Measurements from ENCODE around the gene ZNF280B. TPM values are rescaled to one million over a fixed set of nuclear protein-coding genes. Genes with fewer than 3 reads are reported as not detected.

ZNF280B gene
- total and polyA plus RNA-seq, 2 experiments from 2014 or later = 5.5 to 6.7 TPM

DNA sequence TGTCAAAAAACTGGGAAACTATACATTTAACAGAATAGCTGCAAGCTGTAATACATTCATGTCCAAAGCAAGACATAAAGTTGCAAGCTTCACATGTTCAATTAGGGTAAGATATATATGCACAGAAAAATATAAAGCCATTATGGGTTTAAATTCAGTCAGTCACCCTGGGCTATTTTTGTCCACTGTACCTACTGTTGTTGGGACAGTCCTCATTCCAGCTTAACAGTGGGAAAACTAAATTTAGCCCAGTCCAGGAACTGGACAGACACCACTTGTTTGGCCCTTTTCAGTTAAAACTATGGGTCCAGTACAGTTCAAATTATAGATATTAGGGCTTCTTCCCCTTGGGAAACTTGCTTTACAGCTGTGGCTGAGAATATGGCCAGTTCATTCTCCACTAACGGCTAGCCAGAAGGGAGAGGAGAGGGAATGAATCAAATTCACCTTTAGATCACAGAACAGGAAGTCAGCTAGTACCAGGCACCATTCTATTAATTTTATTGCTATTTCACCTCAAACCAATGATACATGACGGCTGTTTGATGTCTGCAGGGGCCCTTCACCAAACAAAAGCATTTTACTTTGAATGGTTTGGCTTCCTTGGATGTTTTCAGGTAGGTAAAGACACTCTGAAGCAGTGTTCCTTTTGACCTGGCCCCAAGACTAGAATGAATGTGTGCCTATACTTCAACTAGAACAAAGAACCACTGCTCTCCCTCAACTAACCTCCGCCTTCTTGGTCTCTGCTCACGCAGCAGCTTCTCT is 22.2 kb downstream of the ZNF280B start:
- Histone ChIP-seq H3F3A (replicated peaks; ENCODE audit: low read depth) (no peaks in the 10 kb centered on the region), H3K9me2 (ENCODE audit: insufficient read depth) (no peaks in the 10 kb centered on the region), H3K27me3 (ENCODE audit: insufficient read depth) (peaks cover 69% of the 10 kb centered on the region), H3K4me1 (ENCODE audit: insufficient read depth) (peaks cover 4% of the 10 kb centered on the region; the same call in 1 of the 2 replicates), H4K20me1 (replicated peaks; ENCODE audit: insufficient read depth) (peaks cover 6% of the 10 kb centered on the region), H3K79me2 (replicated peaks; ENCODE audit: insufficient read depth) (no peaks in the 10 kb centered on the region), H3K4me3 (no peak overlapping the region), H3K36me3 (ENCODE audit: insufficient read depth) (peaks cover 4% of the 10 kb centered on the region; the same call in 1 of the 2 replicates), H2AFZ (no peak overlapping the region), H3K4me2 (no peak overlapping the region), H3K27ac (ENCODE audit: low read depth) (peak overlapping the region; percentile 36; the same call in 1 of the 2 replicates)
- ATAC-seq = no peak; the same call in 2 of the 3 replicates
- Mint-ChIP-seq H3K9me3 (no peaks in the 10 kb centered on the region; the same call in 2 of the 3 replicates), H3K36me3 (ENCODE audit: low read depth) (peaks cover 32% of the 10 kb centered on the region), H3K27ac (no peak overlapping the region), H3K27me3 (ENCODE audit: insufficient read depth, low read depth, poor library complexity) (peaks cover 22% of the 10 kb centered on the region), H3K4me3 (no peak overlapping the region), H3K4me1 (peaks cover 5% of the 10 kb centered on the region; the same call in 1 of the 3 replicates)
- TF ChIP-seq, protein P1, sequence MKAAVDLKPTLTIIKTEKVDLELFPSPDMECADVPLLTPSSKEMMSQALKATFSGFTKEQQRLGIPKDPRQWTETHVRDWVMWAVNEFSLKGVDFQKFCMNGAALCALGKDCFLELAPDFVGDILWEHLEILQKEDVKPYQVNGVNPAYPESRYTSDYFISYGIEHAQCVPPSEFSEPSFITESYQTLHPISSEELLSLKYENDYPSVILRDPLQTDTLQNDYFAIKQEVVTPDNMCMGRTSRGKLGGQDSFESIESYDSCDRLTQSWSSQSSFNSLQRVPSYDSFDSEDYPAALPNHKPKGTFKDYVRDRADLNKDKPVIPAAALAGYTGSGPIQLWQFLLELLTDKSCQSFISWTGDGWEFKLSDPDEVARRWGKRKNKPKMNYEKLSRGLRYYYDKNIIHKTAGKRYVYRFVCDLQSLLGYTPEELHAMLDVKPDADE (IDR thresholded peaks at IDR 0.05) = no peak
- no peak for TF ChIP-seq NANOG (IDR thresholded peaks at IDR 0.05; ENCODE audit: borderline replicate concordance)
- no peak for TF ChIP-seq POLR2AphosphoS5 (IDR thresholded peaks at IDR 0.05; ENCODE audit: low read depth)
- no peak for TF ChIP-seq EZH2phosphoT487 (IDR thresholded peaks at IDR 0.05; ENCODE audit: unreplicated experiment)
- TF ChIP-seq, protein P2, sequence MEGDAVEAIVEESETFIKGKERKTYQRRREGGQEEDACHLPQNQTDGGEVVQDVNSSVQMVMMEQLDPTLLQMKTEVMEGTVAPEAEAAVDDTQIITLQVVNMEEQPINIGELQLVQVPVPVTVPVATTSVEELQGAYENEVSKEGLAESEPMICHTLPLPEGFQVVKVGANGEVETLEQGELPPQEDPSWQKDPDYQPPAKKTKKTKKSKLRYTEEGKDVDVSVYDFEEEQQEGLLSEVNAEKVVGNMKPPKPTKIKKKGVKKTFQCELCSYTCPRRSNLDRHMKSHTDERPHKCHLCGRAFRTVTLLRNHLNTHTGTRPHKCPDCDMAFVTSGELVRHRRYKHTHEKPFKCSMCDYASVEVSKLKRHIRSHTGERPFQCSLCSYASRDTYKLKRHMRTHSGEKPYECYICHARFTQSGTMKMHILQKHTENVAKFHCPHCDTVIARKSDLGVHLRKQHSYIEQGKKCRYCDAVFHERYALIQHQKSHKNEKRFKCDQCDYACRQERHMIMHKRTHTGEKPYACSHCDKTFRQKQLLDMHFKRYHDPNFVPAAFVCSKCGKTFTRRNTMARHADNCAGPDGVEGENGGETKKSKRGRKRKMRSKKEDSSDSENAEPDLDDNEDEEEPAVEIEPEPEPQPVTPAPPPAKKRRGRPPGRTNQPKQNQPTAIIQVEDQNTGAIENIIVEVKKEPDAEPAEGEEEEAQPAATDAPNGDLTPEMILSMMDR (conservative IDR thresholded peaks at IDR 0.05; ENCODE audit: low read depth in 2 of 2) = no peak
- TF ChIP-seq, protein P3, sequence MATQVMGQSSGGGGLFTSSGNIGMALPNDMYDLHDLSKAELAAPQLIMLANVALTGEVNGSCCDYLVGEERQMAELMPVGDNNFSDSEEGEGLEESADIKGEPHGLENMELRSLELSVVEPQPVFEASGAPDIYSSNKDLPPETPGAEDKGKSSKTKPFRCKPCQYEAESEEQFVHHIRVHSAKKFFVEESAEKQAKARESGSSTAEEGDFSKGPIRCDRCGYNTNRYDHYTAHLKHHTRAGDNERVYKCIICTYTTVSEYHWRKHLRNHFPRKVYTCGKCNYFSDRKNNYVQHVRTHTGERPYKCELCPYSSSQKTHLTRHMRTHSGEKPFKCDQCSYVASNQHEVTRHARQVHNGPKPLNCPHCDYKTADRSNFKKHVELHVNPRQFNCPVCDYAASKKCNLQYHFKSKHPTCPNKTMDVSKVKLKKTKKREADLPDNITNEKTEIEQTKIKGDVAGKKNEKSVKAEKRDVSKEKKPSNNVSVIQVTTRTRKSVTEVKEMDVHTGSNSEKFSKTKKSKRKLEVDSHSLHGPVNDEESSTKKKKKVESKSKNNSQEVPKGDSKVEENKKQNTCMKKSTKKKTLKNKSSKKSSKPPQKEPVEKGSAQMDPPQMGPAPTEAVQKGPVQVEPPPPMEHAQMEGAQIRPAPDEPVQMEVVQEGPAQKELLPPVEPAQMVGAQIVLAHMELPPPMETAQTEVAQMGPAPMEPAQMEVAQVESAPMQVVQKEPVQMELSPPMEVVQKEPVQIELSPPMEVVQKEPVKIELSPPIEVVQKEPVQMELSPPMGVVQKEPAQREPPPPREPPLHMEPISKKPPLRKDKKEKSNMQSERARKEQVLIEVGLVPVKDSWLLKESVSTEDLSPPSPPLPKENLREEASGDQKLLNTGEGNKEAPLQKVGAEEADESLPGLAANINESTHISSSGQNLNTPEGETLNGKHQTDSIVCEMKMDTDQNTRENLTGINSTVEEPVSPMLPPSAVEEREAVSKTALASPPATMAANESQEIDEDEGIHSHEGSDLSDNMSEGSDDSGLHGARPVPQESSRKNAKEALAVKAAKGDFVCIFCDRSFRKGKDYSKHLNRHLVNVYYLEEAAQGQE (IDR thresholded peaks at IDR 0.05; ENCODE audit: unreplicated experiment) = no peak
- TF ChIP-seq, protein P4, sequence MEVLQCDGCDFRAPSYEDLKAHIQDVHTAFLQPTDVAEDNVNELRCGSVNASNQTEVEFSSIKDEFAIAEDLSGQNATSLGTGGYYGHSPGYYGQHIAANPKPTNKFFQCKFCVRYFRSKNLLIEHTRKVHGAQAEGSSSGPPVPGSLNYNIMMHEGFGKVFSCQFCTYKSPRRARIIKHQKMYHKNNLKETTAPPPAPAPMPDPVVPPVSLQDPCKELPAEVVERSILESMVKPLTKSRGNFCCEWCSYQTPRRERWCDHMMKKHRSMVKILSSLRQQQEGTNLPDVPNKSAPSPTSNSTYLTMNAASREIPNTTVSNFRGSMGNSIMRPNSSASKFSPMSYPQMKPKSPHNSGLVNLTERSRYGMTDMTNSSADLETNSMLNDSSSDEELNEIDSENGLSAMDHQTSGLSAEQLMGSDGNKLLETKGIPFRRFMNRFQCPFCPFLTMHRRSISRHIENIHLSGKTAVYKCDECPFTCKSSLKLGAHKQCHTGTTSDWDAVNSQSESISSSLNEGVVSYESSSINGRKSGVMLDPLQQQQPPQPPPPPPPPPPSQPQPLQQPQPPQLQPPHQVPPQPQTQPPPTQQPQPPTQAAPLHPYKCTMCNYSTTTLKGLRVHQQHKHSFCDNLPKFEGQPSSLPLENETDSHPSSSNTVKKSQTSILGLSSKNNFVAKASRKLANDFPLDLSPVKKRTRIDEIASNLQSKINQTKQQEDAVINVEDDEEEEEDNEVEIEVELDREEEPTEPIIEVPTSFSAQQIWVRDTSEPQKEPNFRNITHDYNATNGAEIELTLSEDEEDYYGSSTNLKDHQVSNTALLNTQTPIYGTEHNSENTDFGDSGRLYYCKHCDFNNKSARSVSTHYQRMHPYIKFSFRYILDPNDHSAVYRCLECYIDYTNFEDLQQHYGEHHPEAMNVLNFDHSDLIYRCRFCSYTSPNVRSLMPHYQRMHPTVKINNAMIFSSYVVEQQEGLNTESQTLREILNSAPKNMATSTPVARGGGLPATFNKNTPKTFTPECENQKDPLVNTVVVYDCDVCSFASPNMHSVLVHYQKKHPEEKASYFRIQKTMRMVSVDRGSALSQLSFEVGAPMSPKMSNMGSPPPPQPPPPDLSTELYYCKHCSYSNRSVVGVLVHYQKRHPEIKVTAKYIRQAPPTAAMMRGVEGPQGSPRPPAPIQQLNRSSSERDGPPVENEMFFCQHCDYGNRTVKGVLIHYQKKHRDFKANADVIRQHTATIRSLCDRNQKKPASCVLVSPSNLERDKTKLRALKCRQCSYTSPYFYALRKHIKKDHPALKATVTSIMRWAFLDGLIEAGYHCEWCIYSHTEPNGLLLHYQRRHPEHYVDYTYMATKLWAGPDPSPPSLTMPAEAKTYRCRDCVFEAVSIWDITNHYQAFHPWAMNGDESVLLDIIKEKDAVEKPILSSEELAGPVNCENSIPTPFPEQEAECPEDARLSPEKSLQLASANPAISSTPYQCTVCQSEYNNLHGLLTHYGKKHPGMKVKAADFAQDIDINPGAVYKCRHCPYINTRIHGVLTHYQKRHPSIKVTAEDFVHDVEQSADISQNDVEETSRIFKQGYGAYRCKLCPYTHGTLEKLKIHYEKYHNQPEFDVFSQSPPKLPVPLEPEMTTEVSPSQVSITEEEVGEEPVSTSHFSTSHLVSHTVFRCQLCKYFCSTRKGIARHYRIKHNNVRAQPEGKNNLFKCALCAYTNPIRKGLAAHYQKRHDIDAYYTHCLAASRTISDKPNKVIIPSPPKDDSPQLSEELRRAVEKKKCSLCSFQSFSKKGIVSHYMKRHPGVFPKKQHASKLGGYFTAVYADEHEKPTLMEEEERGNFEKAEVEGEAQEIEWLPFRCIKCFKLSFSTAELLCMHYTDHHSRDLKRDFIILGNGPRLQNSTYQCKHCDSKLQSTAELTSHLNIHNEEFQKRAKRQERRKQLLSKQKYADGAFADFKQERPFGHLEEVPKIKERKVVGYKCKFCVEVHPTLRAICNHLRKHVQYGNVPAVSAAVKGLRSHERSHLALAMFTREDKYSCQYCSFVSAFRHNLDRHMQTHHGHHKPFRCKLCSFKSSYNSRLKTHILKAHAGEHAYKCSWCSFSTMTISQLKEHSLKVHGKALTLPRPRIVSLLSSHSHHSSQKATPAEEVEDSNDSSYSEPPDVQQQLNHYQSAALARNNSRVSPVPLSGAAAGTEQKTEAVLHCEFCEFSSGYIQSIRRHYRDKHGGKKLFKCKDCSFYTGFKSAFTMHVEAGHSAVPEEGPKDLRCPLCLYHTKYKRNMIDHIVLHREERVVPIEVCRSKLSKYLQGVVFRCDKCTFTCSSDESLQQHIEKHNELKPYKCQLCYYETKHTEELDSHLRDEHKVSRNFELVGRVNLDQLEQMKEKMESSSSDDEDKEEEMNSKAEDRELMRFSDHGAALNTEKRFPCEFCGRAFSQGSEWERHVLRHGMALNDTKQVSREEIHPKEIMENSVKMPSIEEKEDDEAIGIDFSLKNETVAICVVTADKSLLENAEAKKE (CRISPR knock-in tag; IDR thresholded peaks at IDR 0.05) = no peak
- no peak for TF ChIP-seq ZNF114 (CRISPR knock-in tag; IDR thresholded peaks at IDR 0.05)
- no peak for TF ChIP-seq STAT1 (IDR thresholded peaks at IDR 0.05; ENCODE audit: unreplicated experiment)
- TF ChIP-seq EZH2 (IDR thresholded peaks at IDR 0.05; ENCODE audit: low read depth, unreplicated experiment) = no peak
- no peak for TF ChIP-seq CREB1 (CRISPR knock-in tag; IDR thresholded peaks at IDR 0.05; ENCODE audit: low read depth)
- no peak for TF ChIP-seq ZNF331 (CRISPR knock-in tag; IDR thresholded peaks at IDR 0.05; ENCODE audit: low read depth)
- no peak for TF ChIP-seq JUNB (IDR thresholded peaks at IDR 0.05; ENCODE audit: unreplicated experiment)
- DNase-seq (ENCODE audit: low spot score) = no peak

Measured in GM23338 (cell line).